Omental fat pad (tissue), 4 donors: ENCODE data around the gene BICRA. TPM values are rescaled to one million over a fixed set of nuclear protein-coding genes. Genes with fewer than 3 reads are reported as not detected.
A peak's percentile ranks its signal among the peaks of the same experiment; 100 is the strongest.

ENCODE experiments used
- ATAC-seq: fragments of 150-250 bp; one replicate; pipeline ENCODE4 v1.9.1; 2016; ENCODE audit warnings: mild to moderate bottlenecking, moderate library complexity; ENCODE audit not compliant: low FRiP score
- DNase-seq: peaks from one replicate; pipeline ENCODE4 v3.0.0-alpha.2; 2019; ENCODE audit warnings: low spot score
- CTCF ChIP-seq, 3 donors: fragments of 450-650 bp; IDR thresholded peaks; one replicate each; pipeline ENCODE4 v1.5.1; 2016 to 2017; ENCODE audit warnings: antibody characterized with exemption in 3 of 3, mild to moderate bottlenecking in 3 of 3, moderate library complexity in 2 of 3
- total RNA-seq, 4 donors: library from RNA; depleted of rRNA; stranded (reverse); fragments of >200 nt; gene quantifications; one replicate each; pipeline ENCODE4 v1.1.0, GENCODE V29; 2016

Gene BICRA
- total RNA-seq, 4 donors from 2014 or later, result 3.2 to 20.3 (median 6.8) TPM

GRCh38 chr19:47603706-47604565 is 5.0 kb upstream of the BICRA start:
- DNase-seq (no peak), ATAC-seq (no peak)
- no peak for TF ChIP-seq CTCF (IDR thresholded peaks at IDR 0.05)

DNA sequence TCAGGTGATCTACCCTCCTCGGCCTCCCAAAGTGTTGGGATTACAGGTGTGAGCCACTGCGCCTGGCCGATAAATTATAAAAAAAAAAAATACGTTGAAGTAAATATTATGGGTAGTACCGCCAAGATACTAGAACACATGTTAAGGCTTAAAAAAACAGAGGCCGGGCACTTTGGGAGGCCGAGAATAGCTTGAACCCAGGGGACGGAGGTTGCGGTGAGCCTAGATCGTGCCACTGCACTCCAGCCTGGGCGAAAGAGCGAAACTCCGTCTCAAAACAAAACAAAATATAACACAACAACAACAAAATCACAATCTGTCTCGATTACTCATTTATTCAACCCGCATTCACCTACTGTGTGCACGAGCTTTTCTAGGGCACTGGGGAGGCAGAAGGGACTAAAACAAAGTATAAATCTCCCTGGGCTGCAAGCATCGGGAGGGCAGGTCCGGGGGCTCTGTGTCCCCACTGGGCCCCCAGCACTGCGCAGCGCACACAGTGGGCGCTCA is 1.3 kb upstream of the BICRA start:
- no peak for TF ChIP-seq CTCF (IDR thresholded peaks at IDR 0.05)
- DNase-seq (no peak), ATAC-seq (no peak)

DNA sequence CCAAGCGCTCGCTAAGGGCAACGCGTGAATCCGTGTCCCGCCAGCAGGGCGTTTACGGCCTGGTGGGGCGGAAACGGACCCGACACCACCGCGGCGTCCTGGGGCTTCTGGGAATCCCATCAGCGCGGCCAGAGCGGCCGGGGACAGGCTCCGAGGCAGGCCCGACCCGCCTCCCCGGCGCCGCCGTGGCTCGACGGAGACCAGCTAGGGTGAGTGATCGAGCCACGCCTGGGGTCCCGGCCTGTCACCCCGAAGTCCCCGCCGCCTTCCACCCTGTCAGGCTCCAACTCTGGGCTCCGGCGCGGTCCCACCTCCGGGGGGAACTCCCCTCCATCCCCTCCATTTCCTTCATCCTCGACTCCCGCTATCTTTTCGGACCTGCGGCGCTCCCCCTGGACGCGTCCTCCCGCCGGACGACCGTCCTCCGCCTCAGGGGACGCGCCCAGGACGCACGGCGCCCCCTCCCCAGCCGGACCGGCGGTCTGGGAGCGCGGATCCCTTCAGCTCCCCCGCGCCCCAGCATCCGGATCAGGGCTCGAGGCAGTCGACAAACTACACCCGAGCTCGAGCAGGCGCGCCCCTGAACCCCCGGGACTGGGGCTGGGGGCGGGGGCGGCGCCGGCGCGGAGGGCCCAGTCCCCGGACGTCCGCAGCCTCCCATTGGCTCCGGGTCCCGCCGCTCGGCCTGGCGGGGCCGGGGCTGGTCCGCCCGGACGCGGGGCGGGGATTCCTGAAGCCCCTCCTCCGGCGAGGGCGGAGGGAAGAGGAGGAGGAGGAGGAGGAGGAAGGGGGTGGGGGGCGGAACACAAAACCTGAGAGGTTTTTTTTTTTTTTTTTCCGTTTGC is 638 bp upstream of the BICRA start:
- ATAC-seq (peak; percentile 92), DNase-seq (peak; percentile 85)
- TF ChIP-seq CTCF (IDR thresholded peaks at IDR 0.05), result no peak

- TF ChIP-seq CTCF (IDR thresholded peaks at IDR 0.05), result no peak
- no peak for DNase-seq
- no peak for ATAC-seq
These were observed 1.3 kb downstream of the BICRA start for GRCh38 chr19:47609906-47610894.

- ATAC-seq, result no peak
- DNase-seq, result no peak
- no peak for TF ChIP-seq CTCF (IDR thresholded peaks at IDR 0.05)
These were observed 2.0 kb downstream of the BICRA start for GRCh38 chr19:47610902-47611301.
